SKM-1 (cell line): ENCODE measurements around the gene MARCHF10.
"Not testable (repeated sequence)": the region's sequence is repeated elsewhere in the genome, so short reads cannot be mapped to it uniquely, and the experiment has no call there.

Experiments
- DNase-seq: peaks from one replicate; lab custom pipeline; 2025; ENCODE audit not compliant: unreplicated experiment; lab: John Stamatoyannopoulos, UW

Gene MARCHF10

GRCh38 chr17:62791235-62791734 is 16.8 kb downstream of the MARCHF10 start:
- DNase-seq, result no peak

GRCh38 chr17:62790564-62790986 is 17.5 kb downstream of the MARCHF10 start:
- no peak for DNase-seq

GRCh38 chr17:62787366-62787765 is 20.7 kb downstream of the MARCHF10 start:
- DNase-seq, result no peak

- DNase-seq, result no peak
These were observed 21.5 kb downstream of the MARCHF10 start for GRCh38 chr17:62786646-62787045.

GRCh38 chr17:62785983-62786382 is 22.1 kb downstream of the MARCHF10 start:
- not testable (repeated sequence) for DNase-seq

- DNase-seq, result peak; percentile 19
These were observed 25.3 kb downstream of the MARCHF10 start for GRCh38 chr17:62782730-62783270.

GRCh38 chr17:62781831-62782251 is 26.3 kb downstream of the MARCHF10 start:
- DNase-seq, result peak; percentile 45

GRCh38 chr17:62781356-62781755 is 26.8 kb downstream of the MARCHF10 start:
- peak; percentile 45 for DNase-seq

GRCh38 chr17:62780951-62781350 is 27.2 kb downstream of the MARCHF10 start:
- DNase-seq, result no peak

GRCh38 chr17:62780269-62780668 is 27.8 kb downstream of the MARCHF10 start:
- no peak for DNase-seq

- DNase-seq, result no peak
These were observed 29.0 kb downstream of the MARCHF10 start for GRCh38 chr17:62778990-62779681.

GRCh38 chr17:62775876-62776275 is 32.2 kb downstream of the MARCHF10 start:
- DNase-seq, result no peak

- no peak for DNase-seq
These were observed 33.8 kb downstream of the MARCHF10 start for GRCh38 chr17:62774338-62774737.

GRCh38 chr17:62767997-62768396 is 40.1 kb downstream of the MARCHF10 start:
- no peak for DNase-seq

- DNase-seq, result no peak
These were observed 42.8 kb downstream of the MARCHF10 start for GRCh38 chr17:62765351-62765750.

- DNase-seq, result no peak
These were observed 44.1 kb downstream of the MARCHF10 start for GRCh38 chr17:62763891-62764600.

GRCh38 chr17:62761884-62762283 is 46.2 kb downstream of the MARCHF10 start:
- DNase-seq, result no peak

- no peak for DNase-seq
These were observed 47.2 kb downstream of the MARCHF10 start for GRCh38 chr17:62760945-62761267.

- no peak for DNase-seq
These were observed 47.8 kb downstream of the MARCHF10 start for GRCh38 chr17:62760059-62760944.

GRCh38 chr17:62757500-62757951 is 50.6 kb downstream of the MARCHF10 start:
- no peak for DNase-seq

- DNase-seq, result no peak
These were observed 51.9 kb downstream of the MARCHF10 start for GRCh38 chr17:62756198-62756597.
